Smooth muscle cell (in vitro differentiated cells): ENCODE measurements around the gene NFE2L3. TPM values are rescaled to one million over a fixed set of nuclear protein-coding genes. Genes with fewer than 3 reads are reported as not detected.
"Not testable (repeated sequence)": the region's sequence is repeated elsewhere in the genome, so short reads cannot be mapped to it uniquely, and the experiment has no call there.

Experiments
- DNase-seq: peaks from one replicate; lab custom pipeline; 2025; ENCODE audit not compliant: unreplicated experiment; lab: John Stamatoyannopoulos, UW
- H2AFZ ChIP-seq: fragments of 200-600 bp; sonication (generic); 2 replicates; pipeline ENCODE4 v1.6.0; 2016; ENCODE audit warnings: antibody characterized with exemption, low read depth, mild to moderate bottlenecking
- H3F3A ChIP-seq: fragments of 200-600 bp; sonication (generic); 2 replicates; pipeline ENCODE4 v1.6.0; 2017; ENCODE audit warnings: antibody characterized with exemption, low read depth
- H3K27ac ChIP-seq: fragments of 200-600 bp; sonication (generic); 2 replicates; pipeline ENCODE4 v1.5.1; 2016; ENCODE audit warnings: low read depth, mild to moderate bottlenecking
- H3K27me3 ChIP-seq: fragments of 200-600 bp; sonication (generic); 2 replicates; pipeline ENCODE4 v1.6.1; 2016; ENCODE audit warnings: low read depth, mild to moderate bottlenecking
- H3K36me3 ChIP-seq: fragments of 200-600 bp; sonication (generic); 2 replicates; pipeline ENCODE4 v1.5.1; 2016; ENCODE audit warnings: low read depth
- H3K4me1 ChIP-seq: fragments of 200-600 bp; sonication (generic); 2 replicates; pipeline ENCODE4 v1.5.1; 2016; ENCODE audit warnings: low read depth
- H3K4me2 ChIP-seq: fragments of 200-600 bp; sonication (generic); 2 replicates; pipeline ENCODE4 v1.6.0; 2016; ENCODE audit warnings: mild to moderate bottlenecking
- H3K4me3 ChIP-seq: fragments of 200-600 bp; sonication (generic); 2 replicates; pipeline ENCODE4 v1.5.1; 2016; ENCODE audit warnings: mild to moderate bottlenecking
- H3K79me2 ChIP-seq: fragments of 200-600 bp; sonication (generic); 2 replicates; pipeline ENCODE4 v1.6.0; 2016; ENCODE audit warnings: low read depth, mild to moderate bottlenecking
- H3K9ac ChIP-seq: fragments of 200-600 bp; sonication (generic); 2 replicates; pipeline ENCODE4 v1.6.0; 2016; ENCODE audit warnings: low read depth
- H3K9me3 ChIP-seq: fragments of 200-600 bp; sonication (generic); replicated peaks from 2 replicates; pipeline ENCODE4 v1.5.1; 2016; ENCODE audit warnings: low read depth
- H4K20me1 ChIP-seq: fragments of 200-600 bp; sonication (generic); 2 replicates; pipeline ENCODE4 v1.6.0; 2016; ENCODE audit warnings: low read depth
- WGBS: methylation state at CpG from one replicate; pipeline ENCODE4 v1.1.7; 2016; ENCODE audit warnings: low lambda C conversion rate; 5-methylcytosine and 5-hydroxymethylcytosine counted together
- polyA plus RNA-seq: library from polyadenylated mRNA; unstranded; fragments of >200 nt; fragmentation: Nextera tagmentation; extraction: Ambion mirVana; gene quantifications from 2 replicates; pipeline ENCODE4 v1.2.1, GENCODE V29; 2016
- total RNA-seq: library from RNA; depleted of rRNA; stranded (reverse); fragments of >200 nt; gene quantifications from 2 replicates; pipeline ENCODE4 v1.2.3, GENCODE V29; 2014
- TF ChIP-seq, protein P1 (sequence below): fragments of 200-600 bp; sonication (generic); IDR thresholded peaks from 2 replicates; pipeline ENCODE4 v1.5.1; 2017; ENCODE audit warnings: borderline replicate concordance, mild to moderate bottlenecking, antibody characterized with exemption; ENCODE audit not compliant: insufficient read depth, poor library complexity, severe bottlenecking

The NFE2L3 gene
- total and polyA plus RNA-seq, 2 experiments from 2014 or later: 2.4 to 5.5 TPM

DNA sequence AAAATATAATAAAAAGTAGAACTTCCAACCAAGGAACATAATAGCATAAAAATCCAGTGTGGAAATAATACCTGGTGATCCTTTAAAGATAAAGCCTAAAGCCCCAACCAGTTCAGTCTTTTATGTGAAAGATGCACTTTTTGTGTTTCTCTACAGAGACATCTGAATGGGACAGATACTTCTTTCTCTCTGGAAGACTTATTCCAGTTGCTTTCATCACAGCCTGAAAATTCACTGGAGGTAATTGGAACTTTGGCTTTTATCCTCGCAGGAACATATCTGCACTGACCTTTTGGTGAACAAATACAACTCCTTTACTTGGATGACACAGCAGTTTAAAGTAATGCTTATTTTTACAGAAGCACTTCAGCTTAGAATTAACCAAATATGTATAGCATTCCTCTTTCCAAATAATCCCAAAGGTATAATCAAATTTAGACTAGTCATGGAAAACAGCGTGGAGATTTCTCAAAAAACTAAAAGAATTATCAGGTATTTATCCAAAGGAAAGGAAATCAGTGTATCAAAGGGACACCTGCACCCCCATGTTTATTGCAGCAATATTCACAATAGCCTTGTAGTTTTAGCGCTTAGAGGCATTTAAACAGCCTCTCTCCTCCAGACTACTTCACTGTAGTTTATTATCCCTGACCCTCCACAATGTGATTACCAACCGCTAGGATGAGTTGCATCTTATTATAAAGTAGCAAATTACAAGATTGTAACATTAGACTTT is 31.7 kb downstream of the NFE2L3 start:
- H3K4me3 ChIP-seq: no peak overlapping the region
- TF ChIP-seq, protein P1, sequence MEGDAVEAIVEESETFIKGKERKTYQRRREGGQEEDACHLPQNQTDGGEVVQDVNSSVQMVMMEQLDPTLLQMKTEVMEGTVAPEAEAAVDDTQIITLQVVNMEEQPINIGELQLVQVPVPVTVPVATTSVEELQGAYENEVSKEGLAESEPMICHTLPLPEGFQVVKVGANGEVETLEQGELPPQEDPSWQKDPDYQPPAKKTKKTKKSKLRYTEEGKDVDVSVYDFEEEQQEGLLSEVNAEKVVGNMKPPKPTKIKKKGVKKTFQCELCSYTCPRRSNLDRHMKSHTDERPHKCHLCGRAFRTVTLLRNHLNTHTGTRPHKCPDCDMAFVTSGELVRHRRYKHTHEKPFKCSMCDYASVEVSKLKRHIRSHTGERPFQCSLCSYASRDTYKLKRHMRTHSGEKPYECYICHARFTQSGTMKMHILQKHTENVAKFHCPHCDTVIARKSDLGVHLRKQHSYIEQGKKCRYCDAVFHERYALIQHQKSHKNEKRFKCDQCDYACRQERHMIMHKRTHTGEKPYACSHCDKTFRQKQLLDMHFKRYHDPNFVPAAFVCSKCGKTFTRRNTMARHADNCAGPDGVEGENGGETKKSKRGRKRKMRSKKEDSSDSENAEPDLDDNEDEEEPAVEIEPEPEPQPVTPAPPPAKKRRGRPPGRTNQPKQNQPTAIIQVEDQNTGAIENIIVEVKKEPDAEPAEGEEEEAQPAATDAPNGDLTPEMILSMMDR: no peak
- DNase-seq: no peak
- no peaks in the 10 kb centered on the region for H3K4me1 ChIP-seq
- peak overlapping the region; percentile 16 for H3K27ac ChIP-seq
- no peak overlapping the region for H3K4me2 ChIP-seq
- peaks cover 68% of the 10 kb centered on the region for H3F3A ChIP-seq
- H3K36me3 ChIP-seq: no peaks in the 10 kb centered on the region
- no peaks in the 10 kb centered on the region for H3K9me3 ChIP-seq
- no peaks in the 10 kb centered on the region for H3K27me3 ChIP-seq
- no peak overlapping the region for H3K9ac ChIP-seq
- no peak overlapping the region for H2AFZ ChIP-seq
- H4K20me1 ChIP-seq: peaks cover 64% of the 10 kb centered on the region
- no peaks in the 10 kb centered on the region for H3K79me2 ChIP-seq
- 82% methylated on average over 4 of the region's 4 CpGs for WGBS

DNA sequence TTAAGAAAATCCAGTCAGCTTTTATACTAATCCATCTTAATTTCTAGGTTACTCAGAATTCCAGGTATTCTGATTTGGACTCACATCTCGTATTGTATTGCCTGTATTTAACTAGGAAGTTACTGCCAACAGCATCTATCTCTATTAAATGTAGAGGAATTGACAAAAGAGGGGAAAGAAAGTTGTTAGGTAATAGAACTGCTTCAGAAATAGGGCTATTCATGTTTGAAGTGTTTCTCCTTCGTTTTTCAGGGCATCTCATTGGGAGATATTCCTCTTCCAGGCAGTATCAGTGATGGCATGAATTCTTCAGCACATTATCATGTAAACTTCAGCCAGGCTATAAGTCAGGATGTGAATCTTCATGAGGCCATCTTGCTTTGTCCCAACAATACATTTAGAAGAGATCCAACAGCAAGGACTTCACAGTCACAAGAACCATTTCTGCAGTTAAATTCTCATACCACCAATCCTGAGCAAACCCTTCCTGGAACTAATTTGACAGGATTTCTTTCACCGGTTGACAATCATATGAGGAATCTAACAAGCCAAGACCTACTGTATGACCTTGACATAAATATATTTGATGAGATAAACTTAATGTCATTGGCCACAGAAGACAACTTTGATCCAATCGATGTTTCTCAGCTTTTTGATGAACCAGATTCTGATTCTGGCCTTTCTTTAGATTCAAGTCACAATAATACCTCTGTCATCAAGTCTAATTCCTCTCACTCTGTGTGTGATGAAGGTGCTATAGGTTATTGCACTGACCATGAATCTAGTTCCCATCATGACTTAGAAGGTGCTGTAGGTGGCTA is 32.5 kb downstream of the NFE2L3 start:
- H3K36me3 ChIP-seq, H3K4me3 ChIP-seq, H3K4me1 ChIP-seq, H3K79me2 ChIP-seq, H3K9ac ChIP-seq, H2AFZ ChIP-seq, H3K27me3 ChIP-seq, H3K4me2 ChIP-seq, H3K9me3 ChIP-seq, DNase-seq: not testable (repeated sequence)
- 87% methylated on average over 4 of the region's 4 CpGs for WGBS
- Histone ChIP-seq H4K20me1 (peaks cover 71% of the 10 kb centered on the region), H3F3A (peaks cover 76% of the 10 kb centered on the region), H3K27ac (peak overlapping the region; percentile 16)

DNA sequence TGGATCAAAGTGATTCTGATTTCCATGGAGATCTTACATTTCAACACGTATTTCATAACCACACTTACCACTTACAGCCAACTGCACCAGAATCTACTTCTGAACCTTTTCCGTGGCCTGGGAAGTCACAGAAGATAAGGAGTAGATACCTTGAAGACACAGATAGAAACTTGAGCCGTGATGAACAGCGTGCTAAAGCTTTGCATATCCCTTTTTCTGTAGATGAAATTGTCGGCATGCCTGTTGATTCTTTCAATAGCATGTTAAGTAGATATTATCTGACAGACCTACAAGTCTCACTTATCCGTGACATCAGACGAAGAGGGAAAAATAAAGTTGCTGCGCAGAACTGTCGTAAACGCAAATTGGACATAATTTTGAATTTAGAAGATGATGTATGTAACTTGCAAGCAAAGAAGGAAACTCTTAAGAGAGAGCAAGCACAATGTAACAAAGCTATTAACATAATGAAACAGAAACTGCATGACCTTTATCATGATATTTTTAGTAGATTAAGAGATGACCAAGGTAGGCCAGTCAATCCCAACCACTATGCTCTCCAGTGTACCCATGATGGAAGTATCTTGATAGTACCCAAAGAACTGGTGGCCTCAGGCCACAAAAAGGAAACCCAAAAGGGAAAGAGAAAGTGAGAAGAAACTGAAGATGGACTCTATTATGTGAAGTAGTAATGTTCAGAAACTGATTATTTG is 33.3 kb downstream of the NFE2L3 start:
- WGBS: 93% methylated on average over 10 of the region's 10 CpGs
- TF ChIP-seq, protein P1: no peak
- Histone ChIP-seq H3K27me3 (no peaks in the 10 kb centered on the region), H3K9ac (no peak overlapping the region), H3K4me2 (no peak overlapping the region), H3K79me2 (no peaks in the 10 kb centered on the region), H3K9me3 (no peaks in the 10 kb centered on the region), H4K20me1 (peaks cover 79% of the 10 kb centered on the region), H3K4me1 (no peaks in the 10 kb centered on the region), H3K4me3 (no peak overlapping the region), H3K27ac (no peak overlapping the region), H3F3A (peaks cover 77% of the 10 kb centered on the region), H3K36me3 (peaks cover 7% of the 10 kb centered on the region), H2AFZ (no peak overlapping the region)
- DNase-seq: no peak

DNA sequence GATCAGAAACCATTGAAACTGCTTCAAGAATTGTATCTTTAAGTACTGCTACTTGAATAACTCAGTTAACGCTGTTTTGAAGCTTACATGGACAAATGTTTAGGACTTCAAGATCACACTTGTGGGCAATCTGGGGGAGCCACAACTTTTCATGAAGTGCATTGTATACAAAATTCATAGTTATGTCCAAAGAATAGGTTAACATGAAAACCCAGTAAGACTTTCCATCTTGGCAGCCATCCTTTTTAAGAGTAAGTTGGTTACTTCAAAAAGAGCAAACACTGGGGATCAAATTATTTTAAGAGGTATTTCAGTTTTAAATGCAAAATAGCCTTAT is 33.8 kb downstream of the NFE2L3 start:
- WGBS: 95% methylated on average over 1 of the region's 1 CpG
- H3K36me3 ChIP-seq: peaks cover 12% of the 10 kb centered on the region
- no peak for DNase-seq
- no peak overlapping the region for H2AFZ ChIP-seq
- TF ChIP-seq, protein P1: no peak
- no peak overlapping the region for H3K27ac ChIP-seq
- peaks cover 85% of the 10 kb centered on the region for H4K20me1 ChIP-seq
- H3K4me3 ChIP-seq: no peak overlapping the region
- no peaks in the 10 kb centered on the region for H3K9me3 ChIP-seq
- no peak overlapping the region for H3K4me2 ChIP-seq
- H3K79me2 ChIP-seq: peaks cover 4% of the 10 kb centered on the region
- peaks cover 77% of the 10 kb centered on the region for H3F3A ChIP-seq
- H3K27me3 ChIP-seq: no peaks in the 10 kb centered on the region
- H3K9ac ChIP-seq: no peak overlapping the region
- no peaks in the 10 kb centered on the region for H3K4me1 ChIP-seq
